ENCODE measurements around the gene RPGRIP1. TPM values are rescaled to one million over a fixed set of nuclear protein-coding genes. Genes with fewer than 3 reads are reported as not detected.
"Not testable (repeated sequence)": the region's sequence is repeated elsewhere in the genome, so short reads cannot be mapped to it uniquely, and the experiment has no call there.

Gene RPGRIP1
- polyA plus RNA-seq (2013, experiment 1 of 2; ENCODE audit: insufficient read length): 0.11 TPM
- polyA plus RNA-seq (2013, experiment 2 of 2; ENCODE audit: insufficient read length): 0.11 TPM

DNA sequence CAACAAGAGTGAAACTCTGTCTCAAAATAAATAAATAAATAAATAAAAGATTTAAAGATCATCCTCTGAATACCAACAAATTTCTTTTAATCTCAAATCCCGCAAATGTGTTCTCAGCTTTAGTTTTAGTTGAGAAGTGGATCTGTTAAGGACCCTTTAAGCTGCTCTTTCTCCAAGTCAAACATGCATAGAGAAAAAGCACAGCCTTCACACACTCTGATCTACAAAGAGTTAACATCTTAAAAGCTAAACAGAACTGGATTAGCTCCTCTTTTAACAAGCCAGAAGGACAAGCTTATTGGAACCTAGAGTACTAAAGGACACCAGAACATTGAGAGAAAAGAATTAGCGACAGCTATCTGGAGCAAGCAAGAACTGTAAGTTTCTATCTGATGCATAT lies at the start of gene RPGRIP1:
RPGRIP1 (plus strand) TSS at position 301 of the 400 bp plus-strand sequence. CDS start 7,894 bp downstream, outside the sequence.
- no peak for DNase-seq

DNA sequence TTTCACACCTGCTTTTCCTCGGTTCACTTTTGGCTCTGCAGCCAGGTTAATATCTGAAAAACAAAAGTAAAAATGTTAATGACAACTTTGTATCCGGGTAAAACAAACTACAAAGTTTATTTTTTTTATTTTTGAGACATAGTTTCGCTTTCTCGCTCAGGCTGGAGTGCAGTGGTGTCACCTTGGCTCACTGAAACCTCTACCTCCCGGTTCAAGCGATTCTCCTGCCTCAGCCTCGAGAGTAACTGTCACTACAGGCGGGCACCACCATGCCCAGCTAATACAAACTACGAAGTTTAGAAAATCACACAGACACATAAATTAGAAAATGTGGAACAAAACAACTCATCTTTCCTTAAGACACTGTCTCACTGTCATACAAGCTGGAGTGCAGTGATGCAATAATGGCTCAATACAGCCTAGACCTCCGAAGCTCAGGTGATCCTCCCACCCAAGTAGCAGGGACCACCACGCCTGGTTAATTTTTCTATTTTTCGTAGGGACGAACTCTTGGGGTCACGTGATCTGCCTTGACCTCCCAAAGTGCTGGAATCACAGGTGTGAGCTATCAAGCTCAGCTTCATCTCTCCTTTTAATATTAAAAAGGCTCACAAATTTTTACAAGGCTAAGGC lies 48.7 kb upstream of the RPGRIP1 start:
- DNase-seq: no peak

GRCh38 chr14:21233457-21234076 lies 46.3 kb upstream of the RPGRIP1 start:
- no peak for DNase-seq

- no peak for DNase-seq
Observed at GRCh38 chr14:21234112-21234511, 45.8 kb upstream of the RPGRIP1 start.

- no peak for DNase-seq
Observed at GRCh38 chr14:21236948-21237797, 42.7 kb upstream of the RPGRIP1 start.

GRCh38 chr14:21238823-21239518 lies 40.9 kb upstream of the RPGRIP1 start:
- no peak for DNase-seq

DNA sequence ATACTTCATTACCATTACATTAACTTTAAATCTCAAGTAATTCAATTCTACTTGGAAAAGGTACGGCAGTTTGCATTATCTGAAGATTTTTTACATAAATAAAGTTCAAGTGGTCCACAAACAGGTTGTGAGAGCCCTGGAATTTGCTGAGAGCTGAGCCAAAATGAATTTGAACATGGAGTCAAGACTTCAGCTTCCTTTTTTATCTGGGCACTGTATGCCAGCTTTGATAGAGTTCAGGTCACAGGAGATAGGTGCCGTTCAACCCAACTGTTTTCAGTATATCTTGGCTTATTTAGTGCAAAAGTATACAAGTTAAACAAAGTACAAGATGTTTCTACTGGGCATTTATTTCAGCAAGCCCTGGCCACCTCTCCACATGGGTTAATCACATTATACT lies 39.5 kb upstream of the RPGRIP1 start:
- DNase-seq: no peak

- peak; percentile 56 for DNase-seq
Observed at GRCh38 chr14:21241218-21241819, 38.6 kb upstream of the RPGRIP1 start.

DNA sequence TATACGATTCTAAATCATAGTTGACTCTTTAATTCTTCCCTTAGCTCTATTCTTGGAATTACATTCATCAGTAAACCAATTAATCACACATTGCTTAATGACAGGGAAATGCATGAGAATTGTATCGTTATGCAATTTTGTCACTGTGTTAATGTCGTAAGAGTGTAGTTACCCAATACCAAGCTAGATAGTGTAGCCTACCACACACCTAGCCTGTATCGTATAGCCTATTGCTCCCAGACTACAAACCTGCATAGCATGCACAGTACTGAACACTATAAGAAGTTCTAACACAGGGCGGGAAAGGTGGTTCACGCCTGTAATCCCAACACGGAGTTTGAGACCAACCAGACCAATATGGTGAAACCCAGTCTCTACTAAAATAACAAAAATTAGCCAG lies 35.3 kb upstream of the RPGRIP1 start:
- DNase-seq: no peak

DNA sequence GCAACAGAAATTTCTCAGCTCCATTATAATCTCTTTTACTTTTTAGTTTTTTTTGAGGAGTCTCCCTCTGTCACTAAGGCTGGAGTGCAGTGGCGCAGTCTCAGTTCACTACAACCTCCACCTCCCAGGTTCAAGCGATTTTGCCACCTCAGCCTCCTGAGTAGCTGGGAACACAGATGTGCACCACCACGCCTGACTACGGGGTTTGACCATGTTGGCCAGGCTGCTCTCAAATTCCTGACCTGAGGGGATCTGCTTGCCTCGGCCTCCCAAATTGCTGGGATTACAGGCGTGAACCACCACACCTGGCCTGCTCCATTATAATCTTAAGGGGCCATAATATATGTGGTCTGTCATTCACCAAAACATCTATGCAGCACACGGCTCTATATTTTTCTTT lies 34.1 kb upstream of the RPGRIP1 start:
- DNase-seq: no peak

DNA sequence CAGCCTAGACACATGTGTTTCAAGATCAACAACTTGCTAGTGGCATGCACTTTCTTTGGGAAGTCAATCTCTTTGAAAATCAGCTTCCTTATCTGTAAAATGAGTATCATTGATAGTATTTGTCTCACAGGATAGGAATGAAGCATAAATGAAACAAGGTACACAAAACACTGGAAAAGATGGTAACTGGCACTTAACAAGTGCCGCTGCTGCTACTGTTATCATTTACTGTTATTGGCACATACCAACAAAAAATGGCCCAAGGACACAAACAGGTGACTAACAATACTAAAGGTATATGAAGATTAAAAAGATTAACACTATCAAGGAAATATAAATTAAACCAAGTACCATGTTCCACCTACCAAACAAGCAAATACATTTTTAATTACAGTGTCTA lies 31.5 kb upstream of the RPGRIP1 start:
- no peak for DNase-seq

DNA sequence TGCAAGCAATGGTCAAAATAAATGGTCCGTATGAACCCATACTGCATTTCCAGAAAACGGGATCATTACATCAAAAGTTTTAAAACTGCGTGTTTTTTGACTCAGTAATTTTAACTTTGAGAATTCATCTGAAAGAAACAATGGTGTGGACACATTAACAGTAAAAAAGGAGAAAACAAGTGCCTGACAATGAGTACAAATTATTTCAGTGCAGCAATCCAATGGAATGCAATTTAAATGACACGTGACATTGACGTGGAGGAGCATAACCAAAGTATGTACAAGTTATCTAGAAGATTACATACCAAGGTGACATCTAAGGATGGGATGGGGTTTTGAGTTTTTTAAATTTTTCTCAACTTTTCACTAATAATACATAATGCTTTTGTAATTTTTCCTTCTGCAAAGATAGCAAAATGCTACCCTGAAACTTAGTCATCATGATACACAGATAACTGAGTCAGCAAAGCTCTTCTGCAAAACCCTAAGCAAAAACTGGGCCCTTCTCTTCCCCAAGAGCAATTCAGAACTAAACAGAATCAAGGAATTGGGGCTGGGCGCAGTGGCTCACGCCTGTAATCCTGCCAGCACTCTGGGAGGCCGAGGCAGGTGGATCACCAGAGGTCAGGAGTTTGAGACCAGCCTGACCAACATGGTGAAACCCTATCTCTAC lies 31.0 kb upstream of the RPGRIP1 start:
- DNase-seq: no peak

- no peak for DNase-seq
Observed at GRCh38 chr14:21251215-21251614, 28.7 kb upstream of the RPGRIP1 start.

- no peak for DNase-seq
Observed at GRCh38 chr14:21252149-21252548, 27.7 kb upstream of the RPGRIP1 start.

GRCh38 chr14:21255385-21256101 lies 24.3 kb upstream of the RPGRIP1 start:
- peak; percentile 75 for DNase-seq

DNA sequence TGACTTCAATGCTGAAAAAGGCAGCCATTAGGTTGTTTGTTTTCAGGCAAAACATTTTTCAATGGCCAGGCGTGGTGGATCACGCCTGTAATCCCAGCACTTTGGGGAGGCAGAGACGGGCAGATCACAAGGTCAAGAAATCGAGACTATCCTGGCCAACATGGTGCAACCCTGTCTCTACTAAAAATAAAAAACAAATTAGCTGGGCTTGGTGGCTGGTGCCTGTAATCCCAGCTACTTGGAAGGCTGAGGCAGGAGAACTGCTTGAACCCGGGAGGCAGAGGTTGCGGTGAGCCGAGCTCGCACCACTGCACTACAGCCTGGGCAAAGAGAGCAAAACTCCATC lies 23.8 kb upstream of the RPGRIP1 start:
- not testable (repeated sequence) for DNase-seq

DNA sequence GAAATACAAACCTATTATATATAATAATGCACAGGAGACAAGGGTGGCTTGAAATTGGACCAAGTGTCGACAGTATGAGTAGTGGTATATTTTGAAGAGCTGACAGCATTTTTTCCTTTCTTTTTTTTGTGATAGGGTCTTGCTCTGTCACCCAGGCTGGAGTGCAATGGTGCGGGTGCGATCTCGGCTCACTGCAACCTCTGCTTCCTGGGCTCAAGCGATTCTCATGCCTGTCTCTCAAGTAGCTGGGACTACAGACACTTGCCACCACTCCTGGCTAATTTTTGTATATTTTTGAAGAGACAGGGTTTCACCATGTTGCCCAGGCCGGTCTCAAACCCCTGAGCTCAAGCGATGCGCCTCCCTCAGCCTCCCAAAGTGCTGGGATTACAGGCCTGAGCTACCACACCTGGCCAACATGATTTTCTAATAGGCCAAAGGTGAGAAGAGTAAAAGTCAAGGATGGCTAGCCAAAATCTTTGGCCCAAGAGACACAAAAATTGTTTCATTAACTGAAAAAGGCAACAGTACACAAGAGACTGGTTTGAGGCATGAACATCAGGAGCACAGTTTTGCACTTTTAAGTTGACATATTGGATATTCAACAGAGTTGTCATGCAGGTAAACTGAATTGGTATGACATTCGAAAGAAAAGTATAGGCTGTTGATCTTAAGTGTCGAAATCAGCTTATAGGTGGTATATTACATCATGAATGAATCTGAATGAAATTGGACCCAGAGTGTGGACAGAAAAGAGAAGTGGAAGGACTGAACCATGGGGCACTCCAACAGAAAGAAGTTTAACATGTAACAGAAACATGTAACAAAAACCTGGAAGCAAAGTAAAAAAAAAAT lies 23.1 kb upstream of the RPGRIP1 start:
- DNase-seq: no peak

DNA sequence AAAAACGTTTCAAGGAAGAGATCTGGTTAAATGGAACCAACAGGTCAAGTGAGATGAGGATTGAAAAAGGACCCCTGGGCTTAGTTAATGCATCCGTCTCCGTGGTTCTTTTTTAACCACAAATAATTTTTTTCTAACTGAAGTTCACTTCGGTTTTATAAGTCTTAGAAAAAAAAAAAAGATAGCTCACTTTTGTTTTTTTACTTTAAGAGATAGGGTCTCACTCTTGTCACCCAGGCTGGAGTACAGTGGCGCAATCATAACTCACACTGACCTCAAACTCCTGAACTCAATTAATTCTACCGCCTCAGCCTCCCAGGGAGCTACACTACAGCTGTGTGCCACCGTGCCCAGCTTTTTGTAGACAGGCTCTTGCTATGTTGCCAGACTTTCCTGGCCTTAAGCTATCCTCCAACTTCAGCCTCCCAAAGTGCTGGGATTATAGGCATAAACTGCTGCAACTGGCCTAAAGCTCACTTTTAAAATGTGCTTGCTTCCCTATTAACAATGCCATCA lies 22.4 kb upstream of the RPGRIP1 start:
- peak; percentile 27 for DNase-seq

GRCh38 chr14:21258005-21258888 lies 21.6 kb upstream of the RPGRIP1 start:
- DNase-seq: no peak
